ENCODE results near the gene NFAT5. TPM values are rescaled to one million over a fixed set of nuclear protein-coding genes. Genes with fewer than 3 reads are reported as not detected.

Gene NFAT5
- total RNA-seq, 2 donors from 2014 or later, result 77.3 to 98.6 TPM

DNA sequence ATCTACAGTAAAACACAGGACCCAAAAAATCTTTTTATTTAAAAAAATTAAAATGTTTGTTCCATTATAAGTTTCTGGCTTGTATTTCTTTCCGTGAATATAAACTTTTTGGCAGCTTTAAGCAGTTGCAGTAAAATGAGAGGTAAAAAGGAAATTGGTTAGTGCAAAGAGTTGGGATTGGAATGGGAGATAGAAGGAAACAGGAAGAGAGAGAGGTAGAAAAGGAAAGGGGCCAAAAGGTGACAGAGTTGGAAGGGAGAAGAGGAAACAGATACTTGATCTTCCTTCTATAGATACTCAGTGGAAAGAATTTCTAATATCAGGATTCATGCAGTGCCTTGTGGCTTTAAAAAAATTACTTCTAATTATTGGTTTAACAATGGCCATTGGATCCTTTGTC is 97.1 kb downstream of the NFAT5 start:
- TF ChIP-seq, protein P1, sequence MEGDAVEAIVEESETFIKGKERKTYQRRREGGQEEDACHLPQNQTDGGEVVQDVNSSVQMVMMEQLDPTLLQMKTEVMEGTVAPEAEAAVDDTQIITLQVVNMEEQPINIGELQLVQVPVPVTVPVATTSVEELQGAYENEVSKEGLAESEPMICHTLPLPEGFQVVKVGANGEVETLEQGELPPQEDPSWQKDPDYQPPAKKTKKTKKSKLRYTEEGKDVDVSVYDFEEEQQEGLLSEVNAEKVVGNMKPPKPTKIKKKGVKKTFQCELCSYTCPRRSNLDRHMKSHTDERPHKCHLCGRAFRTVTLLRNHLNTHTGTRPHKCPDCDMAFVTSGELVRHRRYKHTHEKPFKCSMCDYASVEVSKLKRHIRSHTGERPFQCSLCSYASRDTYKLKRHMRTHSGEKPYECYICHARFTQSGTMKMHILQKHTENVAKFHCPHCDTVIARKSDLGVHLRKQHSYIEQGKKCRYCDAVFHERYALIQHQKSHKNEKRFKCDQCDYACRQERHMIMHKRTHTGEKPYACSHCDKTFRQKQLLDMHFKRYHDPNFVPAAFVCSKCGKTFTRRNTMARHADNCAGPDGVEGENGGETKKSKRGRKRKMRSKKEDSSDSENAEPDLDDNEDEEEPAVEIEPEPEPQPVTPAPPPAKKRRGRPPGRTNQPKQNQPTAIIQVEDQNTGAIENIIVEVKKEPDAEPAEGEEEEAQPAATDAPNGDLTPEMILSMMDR (IDR thresholded peaks at IDR 0.05), result no peak
- Histone ChIP-seq H3K9me3 (no peaks in the 10 kb centered on the region), H3K27me3 (replicated peaks; ENCODE audit: insufficient read depth) (no peaks in the 10 kb centered on the region), H3K36me3 (peaks cover 9% of the 10 kb centered on the region), H3K4me1 (ENCODE audit: control insufficient read depth in 1 of 2, low read depth in 2 of 2) (no peaks in the 10 kb centered on the region), H3K4me3 (no peak overlapping the region), H3K27ac (no peak overlapping the region)
- DNase-seq (ENCODE audit: low spot score) (no peak), ATAC-seq (ENCODE audit: insufficient number of reproducible peaks, low FRiP score, low read depth) (no peak)

DNA sequence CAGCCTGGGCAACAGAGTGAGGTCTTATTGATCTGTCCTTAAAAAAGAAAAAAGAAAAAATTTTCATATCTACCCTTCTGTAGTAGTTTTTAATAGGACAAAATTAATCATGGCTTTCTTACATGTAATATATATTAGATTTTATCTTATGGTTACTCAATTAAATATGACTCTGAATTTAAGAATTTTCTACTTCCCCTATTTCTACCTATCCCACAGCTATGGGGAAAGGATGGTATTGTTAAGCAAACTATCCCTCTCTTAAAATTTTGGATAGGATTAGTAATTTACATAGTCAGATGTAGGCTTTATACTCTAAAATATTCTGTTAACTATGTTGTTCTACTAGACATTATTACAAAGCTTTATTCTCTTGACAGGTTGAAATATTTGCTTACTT is 98.1 kb downstream of the NFAT5 start:
- no peak overlapping the region for H3K4me3 ChIP-seq
- H3K4me1 ChIP-seq (ENCODE audit: control insufficient read depth in 1 of 2, low read depth in 2 of 2), result no peaks in the 10 kb centered on the region
- H3K9me3 ChIP-seq, result no peaks in the 10 kb centered on the region
- H3K27ac ChIP-seq, result no peak overlapping the region
- no peak for ATAC-seq (ENCODE audit: insufficient number of reproducible peaks, low FRiP score, low read depth)
- H3K36me3 ChIP-seq, result peaks cover 9% of the 10 kb centered on the region
- DNase-seq (ENCODE audit: low spot score), result no peak
- H3K27me3 ChIP-seq (replicated peaks; ENCODE audit: insufficient read depth), result no peaks in the 10 kb centered on the region
- TF ChIP-seq, protein P1 (IDR thresholded peaks at IDR 0.05), result no peak

DNA sequence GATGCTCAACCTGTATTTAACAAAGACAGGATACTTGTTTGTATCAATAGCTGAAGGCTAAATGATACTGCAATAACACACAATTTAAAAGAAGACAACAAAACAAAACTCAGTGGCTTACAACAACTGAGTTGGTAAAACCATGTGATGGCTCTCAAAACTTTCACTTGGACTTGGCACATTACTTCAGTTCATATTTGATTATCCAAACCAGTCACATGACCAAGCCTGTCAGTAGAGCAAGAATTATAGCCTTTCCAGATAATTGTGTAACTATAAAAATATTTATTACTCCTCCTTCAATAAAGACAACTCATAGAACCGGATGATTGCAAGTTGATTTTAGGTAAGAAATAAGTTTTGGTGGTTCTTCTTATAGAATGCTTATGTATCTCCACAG is 103.8 kb downstream of the NFAT5 start:
- no peak for DNase-seq (ENCODE audit: low spot score)
- peaks cover 7% of the 10 kb centered on the region for H3K36me3 ChIP-seq

DNA sequence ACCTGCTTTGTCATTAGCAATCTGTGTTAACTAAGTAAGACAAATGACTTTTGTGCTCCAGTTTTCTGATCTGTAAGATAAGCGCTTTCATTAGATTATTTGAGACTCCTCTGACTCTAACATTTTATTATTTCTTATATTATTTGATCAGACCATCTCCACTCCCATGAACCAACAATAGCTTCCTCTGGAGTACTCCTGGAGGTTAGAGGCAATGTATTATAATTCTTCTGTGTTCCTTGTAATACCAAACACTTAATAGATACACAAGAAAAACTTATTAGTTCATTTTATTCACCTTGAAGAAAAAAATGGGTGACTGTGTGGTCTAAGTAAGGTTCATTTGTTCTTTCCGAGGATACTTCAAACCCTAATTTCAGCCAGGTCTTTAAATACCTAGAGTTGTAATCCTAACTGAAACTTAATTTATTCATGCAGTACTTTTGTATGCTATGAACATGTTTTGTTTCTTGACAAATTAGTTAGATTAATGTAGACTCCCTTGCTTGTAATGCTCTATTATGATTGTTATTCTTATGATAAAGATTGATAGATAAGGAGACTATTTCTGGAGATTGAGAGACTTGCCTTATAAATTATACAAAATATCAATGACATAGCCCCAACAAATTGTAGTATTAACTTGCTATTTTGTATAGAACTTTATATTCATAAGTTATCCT is 106.7 kb downstream of the NFAT5 start:
- no peak overlapping the region for H3K27ac ChIP-seq
- peaks cover 19% of the 10 kb centered on the region for H3K36me3 ChIP-seq

More for the DNA sequence above, 103.8 kb downstream of the NFAT5 start:
- TF ChIP-seq, protein P1 (IDR thresholded peaks at IDR 0.05), result no peak
- no peaks in the 10 kb centered on the region for H3K9me3 ChIP-seq
- ATAC-seq (ENCODE audit: insufficient number of reproducible peaks, low FRiP score, low read depth), result no peak
- H3K4me1 ChIP-seq (ENCODE audit: control insufficient read depth in 1 of 2, low read depth in 2 of 2), result peaks cover 0 to 8% of the 10 kb centered on the region in 2 donors
- H3K27ac ChIP-seq, result no peak overlapping the region
- no peaks in the 10 kb centered on the region for H3K27me3 ChIP-seq (replicated peaks; ENCODE audit: insufficient read depth)
- H3K4me3 ChIP-seq, result no peak overlapping the region

DNA sequence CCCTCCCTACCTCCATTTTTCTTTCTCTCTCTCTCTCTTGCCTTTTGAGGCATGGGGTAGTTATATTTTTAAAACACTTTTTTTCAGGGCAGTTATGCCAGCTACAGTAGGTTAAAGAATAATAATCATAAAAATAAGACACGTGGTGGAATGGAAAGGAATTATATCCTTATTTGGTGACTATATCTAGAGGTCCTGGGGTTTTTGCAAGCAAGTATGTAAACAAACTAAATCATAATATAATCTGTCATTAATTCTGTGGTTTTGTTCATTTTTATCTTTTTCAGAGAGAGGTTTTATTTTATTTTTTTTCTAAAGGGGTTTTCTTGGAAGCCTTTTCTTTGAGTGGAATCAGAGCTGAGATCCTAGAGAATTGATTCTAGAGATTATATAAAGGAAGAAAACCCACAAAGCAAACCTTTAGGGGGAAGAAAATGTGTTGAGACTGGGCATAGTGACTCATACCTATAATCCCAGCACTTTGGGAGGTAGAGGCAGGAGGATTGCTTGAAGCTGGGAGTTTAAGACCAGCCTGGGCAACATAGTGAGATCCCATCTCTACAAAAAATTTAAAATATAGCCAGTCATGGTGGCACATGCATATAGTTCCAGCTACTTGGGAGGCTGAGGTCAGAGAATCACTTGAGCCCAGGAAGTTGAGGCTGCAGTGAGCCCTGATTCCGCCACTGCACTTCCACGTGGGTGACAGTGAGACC is 107.4 kb downstream of the NFAT5 start:
- Histone ChIP-seq H3K27me3 (replicated peaks; ENCODE audit: insufficient read depth) (no peaks in the 10 kb centered on the region), H3K36me3 (peaks cover 20% of the 10 kb centered on the region), H3K9me3 (no peaks in the 10 kb centered on the region), H3K4me3 (no peak overlapping the region), H3K4me1 (ENCODE audit: control insufficient read depth in 1 of 2, low read depth in 2 of 2) (peaks cover 0 to 8% of the 10 kb centered on the region in 2 donors), H3K27ac (no peak overlapping the region)
- ATAC-seq (ENCODE audit: insufficient number of reproducible peaks, low FRiP score, low read depth), result no peak
- DNase-seq (ENCODE audit: low spot score), result no peak
- TF ChIP-seq, protein P1 (IDR thresholded peaks at IDR 0.05), result no peak

More for the DNA sequence above, 106.7 kb downstream of the NFAT5 start:
- no peak for ATAC-seq (ENCODE audit: insufficient number of reproducible peaks, low FRiP score, low read depth)
- no peak for DNase-seq (ENCODE audit: low spot score)
- Histone ChIP-seq H3K9me3 (no peaks in the 10 kb centered on the region), H3K4me3 (no peak overlapping the region), H3K27me3 (replicated peaks; ENCODE audit: insufficient read depth) (no peaks in the 10 kb centered on the region), H3K4me1 (ENCODE audit: control insufficient read depth in 1 of 2, low read depth in 2 of 2) (peaks cover 0 to 8% of the 10 kb centered on the region in 2 donors)
- TF ChIP-seq, protein P1 (IDR thresholded peaks at IDR 0.05), result no peak

Measured in thoracic aorta (tissue), 2 donors.